ENCODE measurements around the gene IRS1.

Gene IRS1

GRCh38 chr2:226726546-226726945, 73.1 kb downstream of the IRS1 start:
- DNase-seq (ENCODE audit: low read depth), result no peak

GRCh38 chr2:226725126-226725860, 74.3 kb downstream of the IRS1 start:
- DNase-seq (ENCODE audit: low read depth), result no peak

DNA sequence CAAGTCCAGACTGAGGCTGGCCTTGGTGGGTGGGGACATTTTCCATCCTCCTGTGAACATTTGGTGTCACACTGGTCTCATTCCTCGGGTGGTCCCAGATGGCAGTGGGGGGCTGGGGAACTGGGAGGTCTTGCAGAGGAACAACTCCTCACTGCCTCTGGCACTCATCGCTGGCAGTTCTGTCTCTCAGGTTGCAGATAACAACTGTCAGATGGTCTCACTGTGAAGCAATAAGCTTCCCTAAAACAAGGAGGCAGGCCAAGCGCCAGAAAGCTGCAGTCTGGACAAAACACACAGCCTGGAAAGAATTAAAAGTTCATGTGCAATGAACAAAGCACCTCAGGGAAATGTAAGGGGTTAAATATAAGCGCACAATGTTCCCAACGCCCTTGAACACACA, 78.1 kb downstream of the IRS1 start:
- DNase-seq (ENCODE audit: low read depth), result no peak

DNA sequence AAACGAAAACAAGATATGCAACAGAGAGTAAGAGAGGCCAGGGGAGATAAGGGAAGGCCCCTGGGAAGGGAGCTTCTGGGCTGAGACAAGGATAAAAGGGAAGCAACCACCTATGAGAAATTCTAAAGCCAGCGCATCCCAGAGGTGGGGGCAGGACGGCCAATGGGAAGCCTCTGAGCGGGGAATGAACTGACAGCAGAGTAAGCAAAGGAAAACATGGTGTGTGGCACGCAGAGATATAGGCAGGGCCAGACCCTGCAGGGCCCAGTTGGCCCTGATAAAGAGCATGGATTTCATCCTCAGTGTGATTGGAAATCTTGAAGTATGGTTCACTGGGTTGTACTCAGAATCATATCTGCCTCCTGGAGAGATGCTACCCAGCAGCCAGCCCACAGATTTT, 78.7 kb downstream of the IRS1 start:
- DNase-seq (ENCODE audit: low read depth), result no peak

GRCh38 chr2:226717719-226718118, 81.9 kb downstream of the IRS1 start:
- no peak for DNase-seq (ENCODE audit: low read depth)

- no peak for DNase-seq (ENCODE audit: low read depth)
Observed at GRCh38 chr2:226716126-226716525, 83.5 kb downstream of the IRS1 start.

DNA sequence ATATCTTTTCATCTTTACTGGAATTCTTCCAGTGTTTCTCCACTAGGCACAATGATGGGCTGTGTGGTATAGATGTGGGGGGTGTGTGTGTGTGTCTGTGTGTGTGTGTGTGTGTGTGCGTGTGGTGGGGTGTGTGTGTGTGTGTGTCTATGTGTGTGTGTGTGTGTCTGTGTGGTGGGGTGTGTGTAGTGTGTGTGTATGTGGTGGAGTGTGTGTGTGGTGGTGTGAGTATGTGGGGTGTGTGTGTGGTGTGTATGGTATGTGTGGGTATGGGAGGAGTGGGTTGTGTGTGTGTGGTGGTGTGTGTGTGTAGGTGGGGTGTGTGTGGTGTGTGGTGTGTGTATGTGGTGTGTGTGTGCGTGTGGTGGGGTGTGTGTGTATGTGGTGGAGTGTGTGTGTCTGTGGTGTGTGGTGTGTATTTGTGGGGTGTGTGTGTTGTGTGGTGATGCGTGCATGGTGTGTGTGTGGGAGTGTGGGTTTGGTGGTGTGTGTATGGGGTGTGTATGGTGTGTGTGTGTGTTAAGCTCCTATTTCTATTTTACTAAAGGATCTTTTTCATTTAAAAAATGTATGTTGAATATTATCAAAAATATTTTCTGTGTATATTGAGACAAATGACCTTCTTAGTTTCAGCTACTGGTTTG, 84.2 kb downstream of the IRS1 start:
- no peak for DNase-seq (ENCODE audit: low read depth)

DNA sequence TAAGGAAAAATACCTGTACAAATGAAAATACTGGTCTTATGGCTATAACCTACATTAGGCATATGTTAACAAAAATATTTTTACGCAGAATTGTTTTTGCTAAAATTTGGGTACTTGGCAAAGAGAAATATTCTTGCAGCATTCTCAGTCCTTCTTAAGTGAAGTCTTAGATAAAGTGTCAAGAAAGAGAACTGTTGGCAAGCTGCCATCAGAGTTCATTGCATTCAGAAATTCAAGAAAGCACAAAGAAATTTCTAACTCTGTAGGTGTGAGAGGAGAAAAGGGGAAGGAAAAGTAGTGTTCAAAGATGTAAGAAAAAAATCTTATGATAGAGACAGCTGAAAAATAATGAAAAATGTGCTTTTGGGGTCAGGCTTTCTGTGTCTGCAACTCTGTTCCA, 86.7 kb downstream of the IRS1 start:
- no peak for DNase-seq (ENCODE audit: low read depth)

- no peak for DNase-seq (ENCODE audit: low read depth)
Observed at GRCh38 chr2:226711606-226712296, 87.9 kb downstream of the IRS1 start.

DNA sequence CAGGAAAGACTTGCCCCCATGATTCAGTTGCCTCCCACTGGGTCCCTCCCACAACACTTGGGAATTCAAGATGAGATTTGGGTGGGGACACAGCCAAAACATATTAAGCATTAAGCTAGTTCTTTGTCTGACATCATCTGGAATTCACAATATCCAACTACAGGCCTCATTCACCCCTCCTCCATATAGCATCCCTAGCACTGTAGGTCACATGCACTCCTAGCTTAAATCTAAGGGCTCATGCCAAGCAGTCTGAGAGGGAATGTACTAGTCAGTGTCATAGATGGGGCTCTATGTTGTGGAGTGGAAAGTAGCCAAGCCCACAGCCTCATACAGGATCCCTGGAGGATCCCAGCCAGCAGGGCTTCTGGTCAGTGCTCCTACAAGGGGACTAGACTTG, 92.1 kb downstream of the IRS1 start:
- DNase-seq (ENCODE audit: low read depth), result no peak

GRCh38 chr2:226705965-226706364, 93.7 kb downstream of the IRS1 start:
- DNase-seq (ENCODE audit: low read depth), result no peak

DNA sequence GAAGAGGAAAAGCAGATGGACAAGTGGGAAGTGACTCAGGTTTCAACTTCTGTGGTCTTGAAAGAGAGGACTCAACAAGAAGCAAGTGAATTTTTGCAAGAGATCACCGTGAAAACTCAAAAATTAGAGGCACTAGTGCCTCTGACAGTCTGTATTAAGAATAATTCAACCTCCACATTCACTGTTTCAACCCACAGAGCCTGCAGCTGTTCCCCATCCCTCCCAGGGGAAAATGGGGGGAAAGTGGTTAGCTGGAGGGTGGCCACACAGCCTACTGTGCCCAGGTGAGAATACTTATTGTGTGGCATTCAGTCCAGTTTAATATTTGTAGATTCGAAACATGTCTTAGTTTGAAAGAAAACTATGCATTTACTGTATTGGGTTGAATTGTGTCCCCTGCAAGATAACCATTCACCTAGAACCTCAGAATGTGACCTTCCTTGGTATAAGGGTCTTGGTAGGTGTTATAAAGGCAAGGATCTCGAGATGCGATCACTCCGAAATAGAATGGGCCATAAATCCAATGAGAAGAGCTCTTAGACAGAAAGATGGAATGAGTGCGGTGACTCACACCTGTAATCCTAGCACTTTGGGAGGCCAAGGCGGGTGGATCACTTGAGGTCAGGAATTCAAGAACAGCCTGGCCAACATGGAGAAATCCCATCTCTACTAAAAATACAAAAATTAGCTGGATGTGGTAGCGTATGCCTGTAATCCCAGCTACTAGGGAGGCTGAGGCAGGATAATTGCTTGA, 94.3 kb downstream of the IRS1 start:
- no peak for DNase-seq (ENCODE audit: low read depth)

GRCh38 chr2:226703514-226703913, 96.1 kb downstream of the IRS1 start:
- DNase-seq (ENCODE audit: low read depth), result no peak

DNA sequence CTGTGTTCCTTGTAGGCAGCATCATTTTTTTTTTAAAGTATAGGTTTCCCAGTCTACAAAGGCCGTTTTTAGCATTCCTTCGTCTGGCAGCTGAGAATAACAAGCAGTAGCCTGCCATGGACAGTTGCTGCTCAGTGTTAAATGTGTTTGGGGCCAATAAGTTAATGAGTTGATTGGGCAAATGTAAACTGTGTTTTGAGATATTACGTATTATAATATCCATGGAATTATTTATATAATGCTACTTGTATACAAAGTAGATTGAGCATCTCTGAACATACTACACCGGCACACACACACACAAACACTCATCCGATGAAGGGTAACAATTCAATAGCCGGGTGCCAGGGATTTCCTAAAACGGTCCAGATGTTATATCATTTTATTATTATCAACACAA, 97.2 kb downstream of the IRS1 start:
- DNase-seq (ENCODE audit: low read depth), result no peak

DNA sequence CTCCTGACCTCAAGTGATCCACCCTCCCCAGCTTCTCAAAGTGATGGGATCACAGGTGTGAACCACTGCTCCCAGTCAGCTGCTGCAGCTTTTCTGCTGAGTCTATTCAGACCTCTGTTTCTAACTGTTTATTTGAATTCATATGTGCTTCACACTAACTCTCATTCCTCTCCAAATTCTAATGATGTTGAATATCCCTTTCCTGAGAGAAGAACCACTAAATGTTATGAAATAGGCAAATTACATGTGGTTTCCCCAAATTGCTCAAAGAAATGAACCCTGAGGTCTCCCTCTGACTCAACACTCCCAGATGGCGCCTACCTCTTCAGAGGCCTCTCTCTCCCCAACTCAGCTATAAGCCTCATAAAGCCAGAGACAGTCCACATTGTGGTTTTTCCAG, 98.6 kb downstream of the IRS1 start:
- DNase-seq (ENCODE audit: low read depth), result no peak

GRCh38 chr2:226699321-226699720, 100.3 kb downstream of the IRS1 start:
- no peak for DNase-seq (ENCODE audit: low read depth)

GRCh38 chr2:226698671-226699070, 100.9 kb downstream of the IRS1 start:
- DNase-seq (ENCODE audit: low read depth), result no peak

DNA sequence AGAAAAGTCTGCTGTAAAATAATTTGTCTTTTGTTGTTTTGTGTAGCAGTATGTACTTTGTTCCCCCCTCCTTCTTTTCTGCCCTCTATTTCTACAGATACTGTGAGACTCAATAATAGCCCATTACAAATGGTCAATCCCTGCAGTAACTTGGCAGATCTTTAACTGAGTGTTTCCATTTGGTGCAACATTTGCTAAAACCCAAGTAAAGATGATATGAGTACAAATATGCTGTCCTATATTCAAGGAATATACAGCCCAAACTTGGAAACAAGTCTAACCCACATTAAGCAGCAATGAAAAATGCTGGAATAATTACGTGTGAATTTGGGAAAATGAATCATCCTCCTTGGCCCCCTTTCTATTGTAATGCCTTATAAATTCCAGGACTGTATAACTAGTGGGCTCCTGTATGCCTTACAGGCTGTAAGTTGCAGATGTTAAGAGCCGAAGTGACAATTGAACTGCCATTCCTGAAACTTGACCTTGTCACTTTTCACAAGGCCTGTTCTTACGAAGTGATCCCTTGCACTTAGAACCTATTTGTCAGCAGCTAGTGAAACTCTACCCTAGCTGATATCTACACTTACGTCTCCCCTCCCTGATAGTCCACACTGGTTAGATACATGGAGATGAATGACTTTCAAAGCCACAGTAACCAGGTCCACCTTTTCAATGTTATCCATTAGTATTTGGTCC, 104.9 kb downstream of the IRS1 start:
- DNase-seq (ENCODE audit: low read depth), result no peak

- no peak for DNase-seq (ENCODE audit: low read depth)
Observed at GRCh38 chr2:226694149-226694548, 105.5 kb downstream of the IRS1 start.

DNA sequence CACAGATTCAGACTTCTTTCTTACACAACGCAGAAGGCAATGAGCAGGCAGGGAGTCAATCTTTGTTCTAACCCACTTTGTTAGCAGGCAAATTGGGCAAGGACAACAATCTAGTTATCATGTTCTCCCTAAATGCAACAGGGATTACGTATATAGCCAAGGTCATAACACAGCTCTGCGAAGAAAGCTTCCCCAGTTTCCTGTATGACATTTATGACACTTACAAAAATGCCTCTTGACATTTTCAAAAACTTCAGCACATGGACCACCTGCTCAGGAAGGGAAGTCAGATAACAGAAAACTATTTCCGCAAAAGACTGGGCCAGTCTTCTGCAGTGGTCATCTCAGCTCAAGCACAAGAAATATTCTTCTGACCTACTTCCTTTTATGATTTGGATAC, 106.1 kb downstream of the IRS1 start:
- DNase-seq (ENCODE audit: low read depth), result no peak

GRCh38 chr2:226692521-226693126, 107.0 kb downstream of the IRS1 start:
- no peak for DNase-seq (ENCODE audit: low read depth)

DNA sequence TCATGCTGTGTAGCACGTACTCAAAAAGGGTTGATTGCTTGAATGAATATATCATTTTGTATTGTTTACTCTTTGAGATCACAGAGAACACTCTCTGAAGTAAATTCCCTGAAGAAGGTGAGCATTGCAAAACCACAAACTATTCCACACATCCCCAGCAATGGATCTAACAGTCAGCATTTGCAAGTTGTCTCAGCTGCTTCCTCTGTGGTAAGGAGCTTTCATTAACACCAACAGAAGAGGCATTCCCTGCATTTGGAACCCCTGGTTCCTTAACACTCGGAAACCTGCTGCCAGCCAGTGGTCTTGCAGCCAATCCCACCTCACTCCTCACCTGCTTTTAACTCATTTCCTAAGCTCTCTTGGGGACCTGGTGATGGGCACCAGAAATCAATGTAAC, 108.4 kb downstream of the IRS1 start:
- no peak for DNase-seq (ENCODE audit: low read depth)
